IMR-90 (cell line): ENCODE results near the gene KAT7. TPM values are rescaled to one million over a fixed set of nuclear protein-coding genes. Genes with fewer than 3 reads are reported as not detected.

ENCODE experiments used
- ATAC-seq: fragments of 200-7000 bp; cut with Tn5 transposase; 2 replicates; pipeline ENCODE4 v1.9.1; 2020; ENCODE audit warnings: low read depth, mild to moderate bottlenecking, moderate library complexity
- BruUV-seq: library from RNA; stranded (reverse); fragments of 400-500 nt; replicated peaks from 2 replicates; lab custom pipeline; 2021; lab: Mats Ljungman, UMichigan
- CTCF ChIA-PET: fragments of 300-600 bp; formaldehyde crosslinking; extraction: SDS; loops from one replicate; lab custom pipeline; 2021; ENCODE audit warnings: antibody characterized with exemption; lab: Yijun Ruan, JAX
- POLR2A ChIA-PET: fragments of 300-600 bp; sonication (Branson Sonifier 250); formaldehyde crosslinking; loops from one replicate; lab custom pipeline; 2022; ENCODE audit warnings: antibody characterized with exemption; ENCODE audit not compliant: unreplicated experiment; lab: Charles Lee
- DNase-seq: peaks from one replicate; pipeline ENCODE4 v3.0.0; 2013
- H2AFZ ChIP-seq: replicated peaks from 2 replicates; pipeline ENCODE3; 2013; ENCODE audit warnings: low read length, mild to moderate bottlenecking; ENCODE audit not compliant: poor library complexity
- H2AK5ac ChIP-seq: 2 replicates; pipeline ENCODE4 v1.6.1; 2013; ENCODE audit warnings: low read depth, low read length, inconsistent platforms
- H2AK9ac ChIP-seq: replicated peaks from 2 replicates; pipeline ENCODE3; 2013; ENCODE audit warnings: mild to moderate bottlenecking, low read depth, low read length, moderate library complexity; ENCODE audit not compliant: poor library complexity
- H2BK120ac ChIP-seq: 2 replicates; pipeline ENCODE4 v1.6.1; 2013; ENCODE audit warnings: low read depth, low read length, inconsistent platforms
- H2BK15ac ChIP-seq: 3 replicates; pipeline ENCODE4 v1.6.1; 2013; ENCODE audit warnings: low read depth, low read length, inconsistent platforms
- H2BK20ac ChIP-seq: 2 replicates; pipeline ENCODE4 v1.6.1; 2013; ENCODE audit warnings: low read depth, mild to moderate bottlenecking, inconsistent platforms, low read length, moderate library complexity
- H2BK5ac ChIP-seq: 2 replicates; pipeline ENCODE4 v1.6.1; 2013; ENCODE audit warnings: mild to moderate bottlenecking, low read depth, low read length, inconsistent platforms; ENCODE audit not compliant: poor library complexity, severe bottlenecking
- H3K14ac ChIP-seq: replicated peaks from 2 replicates; pipeline ENCODE4 v1.6.1; 2013; ENCODE audit warnings: low read depth, low read length, inconsistent platforms
- H3K18ac ChIP-seq: 2 replicates; pipeline ENCODE4 v1.6.1; 2013; ENCODE audit warnings: low read depth, low read length, control low read depth
- H3K23ac ChIP-seq: 2 replicates; pipeline ENCODE4 v1.6.1; 2013; ENCODE audit warnings: low read depth, low read length, inconsistent platforms
- H3K27ac ChIP-seq: 2 replicates; pipeline ENCODE4 v1.5.1; 2013; ENCODE audit warnings: mild to moderate bottlenecking, control low read depth, low read length; ENCODE audit not compliant: insufficient read depth
- H3K27me3 ChIP-seq: 2 replicates; pipeline ENCODE4 v1.6.1; 2013; ENCODE audit warnings: low read length; ENCODE audit not compliant: control insufficient read depth, insufficient read depth
- H3K36me3 ChIP-seq: 2 replicates; pipeline ENCODE4 v1.6.1; 2013; ENCODE audit warnings: low read length, mixed read lengths; ENCODE audit not compliant: control insufficient read depth, insufficient read depth
- H3K4ac ChIP-seq: 2 replicates; pipeline ENCODE4 v1.6.1; 2013; ENCODE audit warnings: low read depth, low read length, inconsistent platforms
- H3K4me1 ChIP-seq: 2 replicates; pipeline ENCODE4 v1.6.1; 2013; ENCODE audit warnings: low read length, mixed read lengths; ENCODE audit not compliant: control insufficient read depth, insufficient read depth
- H3K4me2 ChIP-seq: 2 replicates; pipeline ENCODE4 v1.6.1; 2013; ENCODE audit warnings: low read depth, mild to moderate bottlenecking, control low read depth, low read length, moderate library complexity
- H3K4me3 ChIP-seq: 2 replicates; pipeline ENCODE4 v1.5.1; 2013; ENCODE audit warnings: low read depth, mild to moderate bottlenecking, control low read depth, low read length, moderate library complexity; ENCODE audit not compliant: insufficient read depth
- H3K56ac ChIP-seq: 2 replicates; pipeline ENCODE4 v1.6.1; 2013; ENCODE audit warnings: low read length, inconsistent platforms; ENCODE audit not compliant: insufficient read depth; ENCODE audit errors: extremely low read depth
- H3K79me1 ChIP-seq, 2 experiments: 2 replicates each; pipeline ENCODE4 v1.6.1; 2013; ENCODE audit warnings: low read length in 2 of 2, inconsistent platforms in 1 of 2, low read depth in 1 of 2
- H3K9ac ChIP-seq: 2 replicates; pipeline ENCODE4 v1.6.1; 2013; ENCODE audit warnings: low read depth, low read length, control low read depth
- H3K9me1 ChIP-seq: 2 replicates; pipeline ENCODE4 v1.6.1; 2013; ENCODE audit warnings: low read length, inconsistent platforms; ENCODE audit not compliant: insufficient read depth
- H3K9me3 ChIP-seq: 2 replicates; pipeline ENCODE4 v1.6.1; 2013; ENCODE audit warnings: low read length; ENCODE audit not compliant: control insufficient read depth, insufficient read depth
- H4K20me1 ChIP-seq: 2 replicates; pipeline ENCODE4 v1.6.1; 2013; ENCODE audit warnings: low read length, inconsistent platforms; ENCODE audit not compliant: insufficient read depth
- H4K5ac ChIP-seq: 2 replicates; pipeline ENCODE4 v1.6.1; 2013; ENCODE audit warnings: mild to moderate bottlenecking, low read depth, low read length, control low read depth
- H4K8ac ChIP-seq, 2 experiments: 2 replicates each; pipeline ENCODE4 v1.6.1; 2013; ENCODE audit warnings: low read depth in 2 of 2, low read length in 2 of 2, control low read depth in 1 of 2, inconsistent platforms in 1 of 2
- H4K91ac ChIP-seq: 2 replicates; pipeline ENCODE4 v1.6.1; 2013; ENCODE audit warnings: low read depth, low read length, inconsistent platforms; ENCODE audit not compliant: insufficient read depth
- BHLHE40 ChIP-seq: fragments of 150-350 bp; IDR thresholded peaks from 2 replicates; pipeline ENCODE4 v1.6.1; 2016; ENCODE audit warnings: mild to moderate bottlenecking, low read depth, low read length
- CEBPB ChIP-seq: IDR thresholded peaks from 2 replicates; pipeline ENCODE4 v1.6.1; 2012; ENCODE audit warnings: low read depth, low read length, improper control_type of control experiment
- CHD1 ChIP-seq: IDR thresholded peaks from 2 replicates; pipeline ENCODE4 v1.6.1; 2012; ENCODE audit warnings: low read depth, low read length, improper control_type of control experiment
- FOS ChIP-seq: fragments of 150-350 bp; IDR thresholded peaks from 2 replicates; pipeline ENCODE4 v1.6.1; 2016; ENCODE audit warnings: low read depth, low read length
- MAFK ChIP-seq: IDR thresholded peaks from 2 replicates; pipeline ENCODE4 v1.6.1; 2012; ENCODE audit warnings: low read depth, low read length, improper control_type of control experiment
- MXI1 ChIP-seq: IDR thresholded peaks from 2 replicates; pipeline ENCODE4 v1.6.1; 2012; ENCODE audit warnings: low read depth, mild to moderate bottlenecking, low read length, moderate library complexity, borderline replicate concordance
- NFE2L2 ChIP-seq: fragments of 150-350 bp; IDR thresholded peaks from 2 replicates; pipeline ENCODE4 v1.6.1; 2016; ENCODE audit warnings: low read depth, mild to moderate bottlenecking, low read length
- POLR2A ChIP-seq: IDR thresholded peaks from 2 replicates; pipeline ENCODE4 v1.6.1; 2012; ENCODE audit warnings: mild to moderate bottlenecking, low read depth, low read length
- RAD21 ChIP-seq: IDR thresholded peaks from 2 replicates; pipeline ENCODE4 v1.6.1; 2012; ENCODE audit warnings: low read length, improper control_type of control experiment
- RCOR1 ChIP-seq: IDR thresholded peaks from 2 replicates; pipeline ENCODE4 v1.6.1; 2012; ENCODE audit warnings: mild to moderate bottlenecking, low read length, improper control_type of control experiment; ENCODE audit not compliant: insufficient replicate concordance
- SMC3 ChIP-seq: fragments of 150-350 bp; IDR thresholded peaks from 2 replicates; pipeline ENCODE4 v1.6.1; 2016; ENCODE audit warnings: low read depth, mild to moderate bottlenecking, antibody characterized with exemption, low read length, moderate library complexity
- WGBS, 2 experiments: methylation state at CpG; one replicate each; pipeline versions ENCODE4 v1.1.5 to v1.1.7; 2013; ENCODE audit warnings: missing lambda C conversion rate in 2 of 2; ENCODE audit not compliant: insufficient read length in 1 of 2; ENCODE audit errors: extremely low coverage in 2 of 2; 5-methylcytosine and 5-hydroxymethylcytosine counted together
- dilution Hi-C: fragments of 300-500 bp; cut with HindIII; formaldehyde crosslinking; loops from one replicate; pipeline ENCODE4 v1.14.3; 2018; ENCODE audit warnings: low sequenced_read_pairs; ENCODE audit not compliant: unreplicated experiment
- in situ Hi-C: fragments of 300-500 bp; cut with MboI; formaldehyde crosslinking; loops from 3 replicates; pipeline ENCODE4 v1.14.3; 2019; ENCODE audit warnings: low sequenced_read_pairs, inconsistent platforms, mixed read lengths
- intact Hi-C: fragments of 100-400 bp; cut with micrococcal nuclease; formaldehyde crosslinking; loops from 2 replicates; pipeline ENCODE4 v1.10.0; 2022
- polyA plus RNA-seq, 3 experiments: library from polyadenylated mRNA; depleted of rRNA; stranded (reverse); fragments of >200 nt; gene quantifications; 2 replicates each; pipeline ENCODE4 v1.2.3, GENCODE V29; 2012; ENCODE audit warnings: low replicate concordance in 1 of 3
- total RNA-seq: library from RNA; depleted of rRNA; stranded (reverse); fragments of >200 nt; gene quantifications from 2 replicates; pipeline ENCODE4 v1.2.3, GENCODE V29; 2012
- TF ChIP-seq, protein P1 (sequence below): fragments of 150-350 bp; IDR thresholded peaks from 2 replicates; pipeline ENCODE4 v1.6.1; 2017; ENCODE audit warnings: mild to moderate bottlenecking, antibody characterized with exemption, low read length, low read depth
- TF ChIP-seq, protein P2 (sequence below): fragments of 150-350 bp; IDR thresholded peaks from 2 replicates; pipeline ENCODE4 v1.6.1; 2016; ENCODE audit warnings: low read depth, mild to moderate bottlenecking, low read length, moderate library complexity, borderline replicate concordance

The KAT7 gene
- total and polyA plus RNA-seq, 2 of the 4 experiments (the other 2 are of a cell fraction) = 16.9 to 21.9 TPM

DNA sequence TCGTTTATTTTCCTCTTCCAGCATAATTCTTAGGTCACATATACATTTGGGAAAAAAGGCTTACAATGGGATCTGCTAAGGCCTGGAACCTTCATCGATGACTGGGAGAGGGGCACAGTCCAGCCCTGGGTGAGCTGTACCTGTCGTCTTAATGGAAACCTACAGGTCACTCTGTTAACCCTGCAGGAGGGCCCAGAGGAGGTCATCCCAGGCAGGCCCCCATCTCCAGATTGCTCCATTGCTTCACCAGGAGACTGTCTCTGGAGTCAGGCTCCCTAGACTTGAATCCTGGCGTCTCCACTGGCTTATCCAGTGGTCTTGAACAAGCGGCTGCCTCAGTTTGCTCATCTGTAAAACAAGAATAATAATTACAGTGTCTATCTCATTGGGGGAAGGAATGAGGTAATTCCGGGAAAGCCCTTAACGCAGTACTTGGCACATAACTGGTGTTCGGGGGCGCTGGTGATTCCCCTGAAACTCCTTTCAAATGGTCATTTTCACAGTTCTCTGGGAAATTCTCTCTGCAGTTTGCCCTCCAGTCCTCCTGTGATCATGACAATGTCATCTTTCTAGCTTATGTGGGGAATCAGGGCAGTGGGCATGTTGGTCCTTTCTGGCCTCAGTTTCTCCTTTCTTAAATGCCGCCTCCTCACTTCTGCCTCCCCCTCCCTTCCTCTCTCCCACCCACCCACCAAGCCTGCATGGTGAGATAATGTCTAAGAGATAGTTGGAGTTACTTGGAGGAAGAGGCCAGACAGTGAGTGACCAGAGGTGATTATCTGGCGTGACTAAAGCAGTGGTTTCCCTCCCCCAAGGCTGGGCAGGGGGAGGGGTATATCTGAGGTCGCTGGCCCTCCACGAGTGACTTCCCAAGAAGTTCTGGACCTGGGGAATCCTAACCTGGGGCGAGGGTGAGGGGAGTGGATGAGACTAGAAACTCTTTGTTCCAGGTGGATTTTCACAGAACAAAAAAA lies 90.7 kb downstream of the KAT7 start:
- BruUV-seq = no TSS peak
- no peaks in the 10 kb centered on the region for H3K4me1 ChIP-seq
- no peak overlapping the region for H4K5ac ChIP-seq
- H3K27me3 ChIP-seq = peaks cover 78% of the 10 kb centered on the region
- CTCF ChIA-PET = no interaction called here
- no peak overlapping the region for H2AK5ac ChIP-seq
- H3K4me3 ChIP-seq = no peak overlapping the region
- H2AFZ ChIP-seq = no peak overlapping the region
- no peak overlapping the region for H3K9ac ChIP-seq
- no peak overlapping the region for H4K91ac ChIP-seq
- H2AK9ac ChIP-seq = no peak overlapping the region
- POLR2A ChIA-PET = no interaction called here
- H4K20me1 ChIP-seq = no peaks in the 10 kb centered on the region
- no peak overlapping the region for H3K23ac ChIP-seq
- H3K9me1 ChIP-seq = no peaks in the 10 kb centered on the region
- H3K36me3 ChIP-seq = no peaks in the 10 kb centered on the region
- H4K8ac ChIP-seq = no peak overlapping the region
- no peak for DNase-seq
- H3K4me2 ChIP-seq = no peak overlapping the region
- TF ChIP-seq RAD21 (no peak), MXI1 (no peak), CEBPB (no peak), NFE2L2 (no peak), POLR2A (no peak), SMC3 (no peak), MAFK (no peak), FOS (no peak), BHLHE40 (no peak), RCOR1 (no peak), CHD1 (no peak)
- TF ChIP-seq, protein P1, sequence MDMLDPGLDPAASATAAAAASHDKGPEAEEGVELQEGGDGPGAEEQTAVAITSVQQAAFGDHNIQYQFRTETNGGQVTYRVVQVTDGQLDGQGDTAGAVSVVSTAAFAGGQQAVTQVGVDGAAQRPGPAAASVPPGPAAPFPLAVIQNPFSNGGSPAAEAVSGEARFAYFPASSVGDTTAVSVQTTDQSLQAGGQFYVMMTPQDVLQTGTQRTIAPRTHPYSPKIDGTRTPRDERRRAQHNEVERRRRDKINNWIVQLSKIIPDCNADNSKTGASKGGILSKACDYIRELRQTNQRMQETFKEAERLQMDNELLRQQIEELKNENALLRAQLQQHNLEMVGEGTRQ = no peak
- TF ChIP-seq, protein P2, sequence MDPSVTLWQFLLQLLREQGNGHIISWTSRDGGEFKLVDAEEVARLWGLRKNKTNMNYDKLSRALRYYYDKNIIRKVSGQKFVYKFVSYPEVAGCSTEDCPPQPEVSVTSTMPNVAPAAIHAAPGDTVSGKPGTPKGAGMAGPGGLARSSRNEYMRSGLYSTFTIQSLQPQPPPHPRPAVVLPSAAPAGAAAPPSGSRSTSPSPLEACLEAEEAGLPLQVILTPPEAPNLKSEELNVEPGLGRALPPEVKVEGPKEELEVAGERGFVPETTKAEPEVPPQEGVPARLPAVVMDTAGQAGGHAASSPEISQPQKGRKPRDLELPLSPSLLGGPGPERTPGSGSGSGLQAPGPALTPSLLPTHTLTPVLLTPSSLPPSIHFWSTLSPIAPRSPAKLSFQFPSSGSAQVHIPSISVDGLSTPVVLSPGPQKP = no peak
- no peaks in the 10 kb centered on the region for H3K79me1 ChIP-seq
- H2BK120ac ChIP-seq = no peak overlapping the region
- in situ Hi-C loops (loop anchor here (25.0 kb wide), 1 partner anchor 433 kb away; no protein-coding TSS in a partner anchor), intact Hi-C loops (no loop called here), dilution Hi-C loops (no loop called here)
- H2BK15ac ChIP-seq = no peak overlapping the region
- no peak overlapping the region for H3K56ac ChIP-seq
- no peak overlapping the region for H3K4ac ChIP-seq
- 83% methylated on average over 1 of the region's 14 CpGs; no CpG with 5 or more reads in 1 of the 2 experiments for WGBS, 2 experiments
- H3K14ac ChIP-seq = no peak overlapping the region
- H2BK5ac ChIP-seq = no peak overlapping the region
- no peak overlapping the region for H2BK20ac ChIP-seq
- no peak for ATAC-seq
- H3K18ac ChIP-seq = no peak overlapping the region
- no peaks in the 10 kb centered on the region; the same call in 1 of the 2 replicates for H3K9me3 ChIP-seq
- H3K27ac ChIP-seq = no peak overlapping the region
